ENCODE measurements around the gene DNAH3.

GRCh38 chr16:21160276-21160675 is 9.6 kb upstream of the DNAH3 start:
- TF ChIP-seq CTCF (conservative IDR thresholded peaks at IDR 0.05) (no peak), EZH2 (IDR thresholded peaks at IDR 0.05; ENCODE audit: low read depth) (no peak)

Measured in PC-9 (cell line).